ENCODE data around the gene STAP1. TPM values are rescaled to one million over a fixed set of nuclear protein-coding genes. Genes with fewer than 3 reads are reported as not detected.

The STAP1 gene, protein sequence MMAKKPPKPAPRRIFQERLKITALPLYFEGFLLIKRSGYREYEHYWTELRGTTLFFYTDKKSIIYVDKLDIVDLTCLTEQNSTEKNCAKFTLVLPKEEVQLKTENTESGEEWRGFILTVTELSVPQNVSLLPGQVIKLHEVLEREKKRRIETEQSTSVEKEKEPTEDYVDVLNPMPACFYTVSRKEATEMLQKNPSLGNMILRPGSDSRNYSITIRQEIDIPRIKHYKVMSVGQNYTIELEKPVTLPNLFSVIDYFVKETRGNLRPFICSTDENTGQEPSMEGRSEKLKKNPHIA
- polyA plus RNA-seq (2012; rRNA removed), result not detected in 2 replicates
- not detected in 2 replicates for polyA plus RNA-seq (2012; cell fraction: cytosol; rRNA removed)
- not detected in 2 replicates for polyA plus RNA-seq (2012; cell fraction: nucleus; rRNA removed)

DNA sequence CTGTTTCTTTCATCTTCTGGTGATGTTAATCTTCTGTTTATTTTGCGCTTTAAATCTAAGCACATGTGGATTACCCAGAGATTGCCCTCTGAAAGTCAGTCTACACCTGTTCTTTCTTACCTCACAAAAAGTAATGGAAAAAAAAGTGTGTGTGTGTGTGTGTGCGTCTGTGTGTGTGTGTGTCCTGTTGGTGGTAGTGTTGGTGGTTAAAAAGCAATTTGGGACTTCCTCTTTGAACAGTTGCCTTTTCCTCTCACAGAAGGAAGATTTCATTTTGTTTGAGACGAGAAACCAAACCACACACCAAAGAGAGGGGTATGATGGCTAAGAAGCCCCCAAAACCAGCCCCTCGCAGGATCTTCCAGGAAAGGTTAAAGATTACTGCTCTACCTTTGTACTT, at the start of gene STAP1:
Gene STAP1 (plus strand): TSS at position 235 of the 400 bp plus-strand sequence. CDS start 83 bp downstream, at position 318.
- H3K4me2 ChIP-seq, result no peak within 1 kb of the TSS
- H3K9me3 ChIP-seq, result no peaks in the 10 kb centered on the region
- DNase-seq, result no peak
- WGBS (ENCODE audit: low lambda C conversion rate), result 65% methylated on average over 4 of the region's 4 CpGs
- ChIA-PET POLR2A (no interaction called here), CTCF (no interaction called here)
- TF ChIP-seq NRF1 (IDR thresholded peaks at IDR 0.05; ENCODE audit: low read depth, low read length), result no peak
- no peak for TF ChIP-seq MXI1 (IDR thresholded peaks at IDR 0.05; ENCODE audit: low read depth, low read length)
- TF ChIP-seq MEF2A (IDR thresholded peaks at IDR 0.05; ENCODE audit: borderline replicate concordance, low read depth), result no peak
- TF ChIP-seq, protein P1, sequence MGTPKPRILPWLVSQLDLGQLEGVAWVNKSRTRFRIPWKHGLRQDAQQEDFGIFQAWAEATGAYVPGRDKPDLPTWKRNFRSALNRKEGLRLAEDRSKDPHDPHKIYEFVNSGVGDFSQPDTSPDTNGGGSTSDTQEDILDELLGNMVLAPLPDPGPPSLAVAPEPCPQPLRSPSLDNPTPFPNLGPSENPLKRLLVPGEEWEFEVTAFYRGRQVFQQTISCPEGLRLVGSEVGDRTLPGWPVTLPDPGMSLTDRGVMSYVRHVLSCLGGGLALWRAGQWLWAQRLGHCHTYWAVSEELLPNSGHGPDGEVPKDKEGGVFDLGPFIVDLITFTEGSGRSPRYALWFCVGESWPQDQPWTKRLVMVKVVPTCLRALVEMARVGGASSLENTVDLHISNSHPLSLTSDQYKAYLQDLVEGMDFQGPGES (IDR thresholded peaks at IDR 0.05; ENCODE audit: low read depth, low read length), result no peak
- H3F3A ChIP-seq (replicated peaks; ENCODE audit: insufficient read depth), result no peaks in the 10 kb centered on the region
- no peak within 1 kb of the TSS for H3K9ac ChIP-seq
- no peaks in the 10 kb centered on the region for H3K4me1 ChIP-seq (ENCODE audit: control insufficient read depth in 1 of 2, insufficient read depth in 2 of 2, low read depth in 1 of 2, low read length in 1 of 2)
- H3K9me2 ChIP-seq, result no peaks in the 10 kb centered on the region
- H2AFZ ChIP-seq (ENCODE audit: low read depth), result no peak within 1 kb of the TSS
- no peaks in the 10 kb centered on the region for H3K79me2 ChIP-seq (ENCODE audit: insufficient read depth)
- H4K20me1 ChIP-seq (ENCODE audit: insufficient read depth), result no peaks in the 10 kb centered on the region
- no peaks in the 10 kb centered on the region for H3K27me3 ChIP-seq (ENCODE audit: insufficient read depth)
- H3K27ac ChIP-seq (ENCODE audit: low read depth in 2 of 2, low read length in 1 of 2), result no peak within 1 kb of the TSS
- no peaks in the 10 kb centered on the region for H3K36me3 ChIP-seq (replicated peaks in 1 of 2; ENCODE audit: control insufficient read depth in 1 of 2, insufficient read depth in 2 of 2, low read length in 1 of 2)
- no peak within 1 kb of the TSS for H3K4me3 ChIP-seq (ENCODE audit: low read depth in 2 of 2, low read length in 1 of 2)

DNA sequence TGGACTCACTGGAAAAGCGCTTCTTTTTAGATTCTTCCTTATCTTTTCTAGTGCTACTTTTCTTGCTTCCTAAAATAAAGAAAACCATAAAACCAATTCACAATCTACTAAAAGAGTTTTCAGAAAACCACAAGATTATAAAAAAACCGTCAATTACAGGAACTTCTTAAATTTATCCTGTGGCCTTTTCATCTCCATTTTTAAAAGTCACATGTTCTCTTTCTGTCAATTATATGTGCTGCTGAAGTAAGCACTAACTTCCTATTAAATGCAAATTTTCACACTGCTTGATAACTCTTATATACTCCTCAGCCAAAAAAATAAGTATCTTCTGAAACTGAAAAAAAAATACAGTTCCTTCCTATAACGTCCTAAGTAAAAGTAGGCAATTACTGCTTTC, 46.0 kb upstream of the STAP1 start:
- CTCF ChIA-PET, result no interaction called here
- DNase-seq, result no peak

More for the DNA sequence above, 46.0 kb upstream of the STAP1 start:
- TF ChIP-seq, protein P2, sequence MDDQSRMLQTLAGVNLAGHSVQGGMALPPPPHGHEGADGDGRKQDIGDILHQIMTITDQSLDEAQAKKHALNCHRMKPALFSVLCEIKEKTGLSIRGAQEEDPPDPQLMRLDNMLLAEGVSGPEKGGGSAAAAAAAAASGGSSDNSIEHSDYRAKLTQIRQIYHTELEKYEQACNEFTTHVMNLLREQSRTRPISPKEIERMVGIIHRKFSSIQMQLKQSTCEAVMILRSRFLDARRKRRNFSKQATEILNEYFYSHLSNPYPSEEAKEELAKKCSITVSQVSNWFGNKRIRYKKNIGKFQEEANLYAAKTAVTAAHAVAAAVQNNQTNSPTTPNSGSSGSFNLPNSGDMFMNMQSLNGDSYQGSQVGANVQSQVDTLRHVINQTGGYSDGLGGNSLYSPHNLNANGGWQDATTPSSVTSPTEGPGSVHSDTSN (IDR thresholded peaks at IDR 0.05), result no peak
- TF ChIP-seq, protein P3, sequence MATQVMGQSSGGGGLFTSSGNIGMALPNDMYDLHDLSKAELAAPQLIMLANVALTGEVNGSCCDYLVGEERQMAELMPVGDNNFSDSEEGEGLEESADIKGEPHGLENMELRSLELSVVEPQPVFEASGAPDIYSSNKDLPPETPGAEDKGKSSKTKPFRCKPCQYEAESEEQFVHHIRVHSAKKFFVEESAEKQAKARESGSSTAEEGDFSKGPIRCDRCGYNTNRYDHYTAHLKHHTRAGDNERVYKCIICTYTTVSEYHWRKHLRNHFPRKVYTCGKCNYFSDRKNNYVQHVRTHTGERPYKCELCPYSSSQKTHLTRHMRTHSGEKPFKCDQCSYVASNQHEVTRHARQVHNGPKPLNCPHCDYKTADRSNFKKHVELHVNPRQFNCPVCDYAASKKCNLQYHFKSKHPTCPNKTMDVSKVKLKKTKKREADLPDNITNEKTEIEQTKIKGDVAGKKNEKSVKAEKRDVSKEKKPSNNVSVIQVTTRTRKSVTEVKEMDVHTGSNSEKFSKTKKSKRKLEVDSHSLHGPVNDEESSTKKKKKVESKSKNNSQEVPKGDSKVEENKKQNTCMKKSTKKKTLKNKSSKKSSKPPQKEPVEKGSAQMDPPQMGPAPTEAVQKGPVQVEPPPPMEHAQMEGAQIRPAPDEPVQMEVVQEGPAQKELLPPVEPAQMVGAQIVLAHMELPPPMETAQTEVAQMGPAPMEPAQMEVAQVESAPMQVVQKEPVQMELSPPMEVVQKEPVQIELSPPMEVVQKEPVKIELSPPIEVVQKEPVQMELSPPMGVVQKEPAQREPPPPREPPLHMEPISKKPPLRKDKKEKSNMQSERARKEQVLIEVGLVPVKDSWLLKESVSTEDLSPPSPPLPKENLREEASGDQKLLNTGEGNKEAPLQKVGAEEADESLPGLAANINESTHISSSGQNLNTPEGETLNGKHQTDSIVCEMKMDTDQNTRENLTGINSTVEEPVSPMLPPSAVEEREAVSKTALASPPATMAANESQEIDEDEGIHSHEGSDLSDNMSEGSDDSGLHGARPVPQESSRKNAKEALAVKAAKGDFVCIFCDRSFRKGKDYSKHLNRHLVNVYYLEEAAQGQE (IDR thresholded peaks at IDR 0.05; ENCODE audit: low read depth, low read length), result no peak
- TF ChIP-seq CTCF (IDR thresholded peaks at IDR 0.05), result no peak
- no peak for TF ChIP-seq SIN3A (IDR thresholded peaks at IDR 0.05; ENCODE audit: borderline replicate concordance, low read depth, low read length)
- no peak for TF ChIP-seq FOSL2 (IDR thresholded peaks at IDR 0.05; ENCODE audit: borderline replicate concordance, low read depth)
- no peak for TF ChIP-seq RAD21 (IDR thresholded peaks at IDR 0.05; ENCODE audit: low read length)
- TF ChIP-seq TEAD4 (IDR thresholded peaks at IDR 0.05; ENCODE audit: borderline replicate concordance, insufficient read depth), result no peak
- TF ChIP-seq, protein P4, sequence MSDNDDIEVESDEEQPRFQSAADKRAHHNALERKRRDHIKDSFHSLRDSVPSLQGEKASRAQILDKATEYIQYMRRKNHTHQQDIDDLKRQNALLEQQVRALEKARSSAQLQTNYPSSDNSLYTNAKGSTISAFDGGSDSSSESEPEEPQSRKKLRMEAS (IDR thresholded peaks at IDR 0.05; ENCODE audit: low read depth), result no peak
- TF ChIP-seq, protein P5, sequence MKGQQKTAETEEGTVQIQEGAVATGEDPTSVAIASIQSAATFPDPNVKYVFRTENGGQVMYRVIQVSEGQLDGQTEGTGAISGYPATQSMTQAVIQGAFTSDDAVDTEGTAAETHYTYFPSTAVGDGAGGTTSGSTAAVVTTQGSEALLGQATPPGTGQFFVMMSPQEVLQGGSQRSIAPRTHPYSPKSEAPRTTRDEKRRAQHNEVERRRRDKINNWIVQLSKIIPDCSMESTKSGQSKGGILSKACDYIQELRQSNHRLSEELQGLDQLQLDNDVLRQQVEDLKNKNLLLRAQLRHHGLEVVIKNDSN (IDR thresholded peaks at IDR 0.05; ENCODE audit: borderline replicate concordance, low read depth), result no peak
- no peak for TF ChIP-seq CHD2 (IDR thresholded peaks at IDR 0.05; ENCODE audit: low read length, partially characterized antibody)
- Histone ChIP-seq H3K79me2 (ENCODE audit: insufficient read depth) (peaks cover 7% of the 10 kb centered on the region; the same call in 1 of the 2 replicates), H3K9ac (no peak overlapping the region), H4K20me1 (ENCODE audit: insufficient read depth) (no peaks in the 10 kb centered on the region), H3K9me2 (no peaks in the 10 kb centered on the region), H3K4me3 (ENCODE audit: low read depth in 2 of 2, low read length in 1 of 2) (no peak overlapping the region), H3K9me3 (no peaks in the 10 kb centered on the region; the same call in 1 of the 2 replicates), H3K27ac (ENCODE audit: low read depth in 2 of 2, low read length in 1 of 2) (no peak overlapping the region), H3K36me3 (replicated peaks in 1 of 2; ENCODE audit: control insufficient read depth in 1 of 2, insufficient read depth in 2 of 2, low read length in 1 of 2) (peaks cover 62 to 63% of the 10 kb centered on the region in 2 experiments), H3K27me3 (ENCODE audit: insufficient read depth) (no peaks in the 10 kb centered on the region), H3K4me1 (ENCODE audit: control insufficient read depth in 1 of 2, insufficient read depth in 2 of 2, low read depth in 1 of 2, low read length in 1 of 2) (no peaks in the 10 kb centered on the region; a peak in 1 of 4 replicates), H3K4me2 (no peak overlapping the region), H3F3A (replicated peaks; ENCODE audit: insufficient read depth) (no peaks in the 10 kb centered on the region), H2AFZ (ENCODE audit: low read depth) (no peak overlapping the region)
- 82% methylated on average over 3 of the region's 3 CpGs for WGBS (ENCODE audit: low lambda C conversion rate)
- POLR2A ChIA-PET, result no interaction called here

All from SK-N-SH (cell line).